Pancreas (tissue), 10 donors: ENCODE measurements around the gene CORO1C. TPM values are rescaled to one million over a fixed set of nuclear protein-coding genes. Genes with fewer than 3 reads are reported as not detected.

Experiments
- ATAC-seq, 4 donors: fragments of 200-7000 bp; cut with Tn5 transposase; one replicate each; pipeline versions ENCODE4 v1.8.0 to v1.9.1; 2020; ENCODE audit warnings: mild to moderate bottlenecking in 4 of 4, moderate library complexity in 4 of 4
- DNase-seq, 6 donors: peaks; one replicate each; pipeline ENCODE4 v3.0.0-alpha.2; 2020
- FAIRE-seq: peaks from 2 replicates; lab custom pipeline; 2012; peaks lifted over from hg19 to GRCh38; lab: Jason Lieb, UNC
- H3K27ac ChIP-seq, 4 donors: fragments of 200-600 bp; sonication (generic); 1 replicate in 3 of 4; 2 replicates in 1 of 4; pipeline versions ENCODE4 v1.5.0 to v1.8.0; 2020
- H3K27me3 ChIP-seq, 4 donors: fragments of 200-600 bp; one replicate each; pipeline ENCODE4 v1.8.0; 2021
- H3K36me3 ChIP-seq, 3 donors: fragments of 200-600 bp; sonication (generic) in 1 of 3; one replicate each; pipeline versions ENCODE4 v1.5.0 to v1.8.0; 2020 to 2021
- H3K4me1 ChIP-seq, 3 donors: fragments of 200-600 bp; one replicate each; pipeline ENCODE4 v1.8.0; 2021
- H3K4me3 ChIP-seq, 4 donors: fragments of 200-600 bp; sonication (generic) in 2 of 4; one replicate each; pipeline versions ENCODE4 v1.5.0 to v1.8.0; 2020 to 2021
- H3K9me3 ChIP-seq, 4 donors: fragments of 200-600 bp; one replicate each; pipeline ENCODE4 v1.8.0; 2021
- CTCF ChIP-seq, 4 donors: fragments of 200-600 bp; sonication (generic) in 3 of 4; IDR thresholded peaks; one replicate each; pipeline versions ENCODE4 v1.5.0 to v1.8.0; 2021; ENCODE audit warnings: antibody characterized with exemption in 4 of 4
- WGBS, 2 donors: extraction: QIAGEN DNeasy Blood & Tissue Kit; methylation state at CpG; one replicate each; pipeline ENCODE4 v1.1.7; 2013; 5-methylcytosine and 5-hydroxymethylcytosine counted together
- intact Hi-C, 3 donors: fragments of 100-400 bp; cut with DNase I; formaldehyde crosslinking; loops; one replicate each; pipeline versions ENCODE4 v1.11.1 to v1.14.2; 2022
- polyA plus RNA-seq, 2 donors: library from polyadenylated mRNA; stranded (reverse); fragments of 200-250 nt; gene quantifications; one replicate each; pipeline ENCODE4 v1.2.3, GENCODE V29; 2013
- total RNA-seq, 6 donors: library from RNA; stranded (reverse); fragmentation: NEBNext Ultra II Directional in 4 of 6; extraction: Animal tissue kit (Norgen Biotek cat#: 25700) in 4 of 6; gene quantifications; one replicate each; pipeline versions ENCODE4 v1.2.1 to v1.2.4, GENCODE V29; 2021 to 2023
- donor health status: healthy with polysubstance abuse.
- donor health status: DM: no; HTN: no; CAD: no; lungs with moderate emphysema.
- donor health status: DM: no; HTN: no; CAD: no.
- donor health status: control.
- donor health status: control.
- donor health status: Bipolar disorder and iron deficiency.
- donor health status: DM: yes; HTN: yes; CAD: no.
- donor health status: DM: no; HTN: no; CAD: no.
- donor health status: DM: no; HTN: no; CAD: no.
- donor health status: DM: yes; HTN: yes; CAD: no.

The CORO1C gene
- total and polyA plus RNA-seq, 8 donors = 9.9 to 62.3 (median 15.4) TPM

GRCh38 chr12:108605000-108605689, 126.2 kb downstream of the CORO1C start:
- no peaks in the 10 kb centered on the region for H3K4me1 ChIP-seq
- no peaks in the 10 kb centered on the region for H3K27me3 ChIP-seq
- no peak for TF ChIP-seq CTCF (IDR thresholded peaks at IDR 0.05)
- H3K4me3 ChIP-seq = no peak overlapping the region
- H3K36me3 ChIP-seq = no peaks in the 10 kb centered on the region
- 46 to 54% methylated on average over 3 of the region's 3 CpGs for WGBS, 2 donors
- DNase-seq (no peak), FAIRE-seq (no peak), ATAC-seq (no peak)
- no peak overlapping the region for H3K27ac ChIP-seq
- H3K9me3 ChIP-seq = no peaks in the 10 kb centered on the region
- intact Hi-C loops = no loop called here

GRCh38 chr12:108604208-108604941, 126.9 kb downstream of the CORO1C start:
- no peaks in the 10 kb centered on the region for H3K27me3 ChIP-seq
- TF ChIP-seq CTCF (IDR thresholded peaks at IDR 0.05) = no peak
- no peaks in the 10 kb centered on the region for H3K4me1 ChIP-seq
- no peaks in the 10 kb centered on the region for H3K9me3 ChIP-seq
- 29% methylated on average over 14 of the region's 14 CpGs for WGBS, 2 donors
- FAIRE-seq = no peak
- H3K36me3 ChIP-seq = no peaks in the 10 kb centered on the region
- DNase-seq = no peak
- no peak for ATAC-seq
- H3K27ac ChIP-seq = no peak overlapping the region
- H3K4me3 ChIP-seq = no peak overlapping the region
- intact Hi-C loops = no loop called here

- 60 to 67% methylated on average over 4 of the region's 4 CpGs for WGBS, 2 donors
- Histone ChIP-seq H3K36me3 (no peaks in the 10 kb centered on the region), H3K27ac (no peak overlapping the region), H3K4me1 (no peaks in the 10 kb centered on the region), H3K4me3 (no peak overlapping the region), H3K9me3 (no peaks in the 10 kb centered on the region), H3K27me3 (no peaks in the 10 kb centered on the region)
- DNase-seq (no peak), ATAC-seq (no peak), FAIRE-seq (no peak)
- no peak for TF ChIP-seq CTCF (IDR thresholded peaks at IDR 0.05)
- intact Hi-C loops = no loop called here
Measured at GRCh38 chr12:108603743-108604142, 127.6 kb downstream of the CORO1C start.

- no peaks in the 10 kb centered on the region for H3K4me1 ChIP-seq
- H3K27me3 ChIP-seq = no peaks in the 10 kb centered on the region
- no peak for TF ChIP-seq CTCF (IDR thresholded peaks at IDR 0.05)
- no peak overlapping the region for H3K27ac ChIP-seq
- ATAC-seq = no peak
- no peak overlapping the region for H3K4me3 ChIP-seq
- DNase-seq = no peak
- WGBS, 2 donors = 74 to 83% methylated on average over 15 of the region's 15 CpGs
- FAIRE-seq = no peak
- H3K36me3 ChIP-seq = no peaks in the 10 kb centered on the region
- intact Hi-C loops = no loop called here
- H3K9me3 ChIP-seq = no peaks in the 10 kb centered on the region
Measured at GRCh38 chr12:108602976-108603704, 128.2 kb downstream of the CORO1C start.
